DOHH2 (cell line): Measurements from ENCODE around the gene TMPRSS4.

ENCODE experiments used
- H3F3A ChIP-seq: fragments of 200-600 bp; sonication (generic), shearing (Covaris generic); 2 replicates; pipeline ENCODE4 v1.6.0; 2016; ENCODE audit warnings: antibody characterized with exemption, mild to moderate bottlenecking; ENCODE audit not compliant: control insufficient read depth, insufficient read depth
- H3K27ac ChIP-seq: fragments of 200-600 bp; sonication (generic); 2 replicates; pipeline ENCODE4 v1.5.1; 2014; ENCODE audit warnings: low read depth, mild to moderate bottlenecking, low read length, moderate library complexity
- H3K27me3 ChIP-seq: fragments of 200-600 bp; sonication (generic); 2 replicates; pipeline ENCODE4 v1.6.1; 2014; ENCODE audit warnings: mild to moderate bottlenecking, low read length, mixed read lengths; ENCODE audit not compliant: control insufficient read depth
- H3K36me3 ChIP-seq: fragments of 200-600 bp; sonication (generic); 2 replicates; pipeline ENCODE4 v1.6.1; 2014; ENCODE audit warnings: mild to moderate bottlenecking, low read length, moderate library complexity, mixed read lengths; ENCODE audit not compliant: control insufficient read depth
- H3K4me1 ChIP-seq: fragments of 200-600 bp; sonication (generic); 2 replicates; pipeline ENCODE4 v1.6.1; 2014; ENCODE audit warnings: mild to moderate bottlenecking, low read length, mixed read lengths; ENCODE audit not compliant: control insufficient read depth
- H3K4me2 ChIP-seq: fragments of 200-600 bp; sonication (generic); 2 replicates; pipeline ENCODE4 v1.6.0; 2014; ENCODE audit warnings: mild to moderate bottlenecking, low read length, moderate library complexity
- H3K4me3 ChIP-seq: fragments of 200-600 bp; sonication (generic); 2 replicates; pipeline ENCODE4 v1.5.1; 2014; ENCODE audit warnings: mild to moderate bottlenecking, low read length, mixed read lengths
- H3K79me2 ChIP-seq: fragments of 200-600 bp; sonication (generic); 2 replicates; pipeline ENCODE4 v1.6.1; 2014; ENCODE audit warnings: mild to moderate bottlenecking, low read length, mixed read lengths; ENCODE audit not compliant: control insufficient read depth
- H3K9me2 ChIP-seq: fragments of 200-600 bp; sonication (generic); replicated peaks from 2 replicates; pipeline ENCODE4 v1.6.1; 2014; ENCODE audit warnings: mild to moderate bottlenecking, low read length, mixed read lengths; ENCODE audit not compliant: control insufficient read depth
- H3K9me3 ChIP-seq: fragments of 200-600 bp; sonication (generic); 2 replicates; pipeline ENCODE4 v1.6.1; 2014; ENCODE audit warnings: antibody characterized with exemption, low read length, mixed read lengths; ENCODE audit not compliant: control insufficient read depth, insufficient read depth
- H4K20me1 ChIP-seq: fragments of 200-600 bp; sonication (generic); 2 replicates; pipeline ENCODE4 v1.6.0; 2014; ENCODE audit warnings: low read depth, mild to moderate bottlenecking, antibody characterized with exemption, low read length, moderate library complexity; ENCODE audit not compliant: control insufficient read depth, insufficient read depth
- CTCF ChIP-seq: fragments of 200-600 bp; sonication (generic); IDR thresholded peaks from one replicate; pipeline ENCODE4 v1.5.1; 2014; ENCODE audit warnings: antibody characterized with exemption, mild to moderate bottlenecking, low read depth, low read length; ENCODE audit not compliant: poor library complexity, severe bottlenecking
- EZH2phosphoT487 ChIP-seq: fragments of 200-600 bp; sonication (generic); IDR thresholded peaks from 2 replicates; pipeline ENCODE4 v1.6.1; 2017; ENCODE audit warnings: borderline replicate concordance, mild to moderate bottlenecking, antibody characterized with exemption, low read length, moderate library complexity, mixed read lengths

The TMPRSS4 gene

DNA sequence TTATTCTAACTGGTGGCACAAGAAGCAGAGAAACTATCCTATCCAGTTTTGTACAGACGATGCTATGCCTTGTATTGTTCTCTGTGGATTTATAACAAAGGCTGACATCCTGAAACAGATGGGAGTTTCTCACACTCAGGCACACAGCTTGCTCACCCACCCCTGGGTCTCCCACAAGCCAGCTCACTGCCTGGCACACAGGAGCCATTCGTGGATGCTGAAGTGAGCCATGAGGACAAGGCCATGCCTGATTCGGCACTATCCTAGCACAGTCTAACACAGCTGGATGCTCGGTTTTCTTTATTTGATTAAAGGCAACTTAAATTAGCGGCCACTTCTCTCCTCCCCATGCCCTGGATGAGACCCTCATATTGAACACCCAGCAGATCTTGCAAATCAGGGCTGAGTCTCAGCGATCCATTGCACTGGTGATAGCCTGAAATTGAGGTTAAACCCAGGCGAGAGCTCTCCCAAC is 25.7 kb upstream of the TMPRSS4 start:
- no peaks in the 10 kb centered on the region for H3K79me2 ChIP-seq
- no peak overlapping the region for H3K27ac ChIP-seq
- peaks cover 26% of the 10 kb centered on the region for H3K4me1 ChIP-seq
- no peaks in the 10 kb centered on the region for H4K20me1 ChIP-seq
- H3K4me2 ChIP-seq: no peak overlapping the region
- no peaks in the 10 kb centered on the region for H3K9me3 ChIP-seq
- no peak for TF ChIP-seq EZH2phosphoT487
- no peak for TF ChIP-seq CTCF
- no peaks in the 10 kb centered on the region for H3F3A ChIP-seq
- H3K27me3 ChIP-seq: no peaks in the 10 kb centered on the region
- H3K36me3 ChIP-seq: no peaks in the 10 kb centered on the region
- no peaks in the 10 kb centered on the region for H3K9me2 ChIP-seq
- H3K4me3 ChIP-seq: no peak overlapping the region

DNA sequence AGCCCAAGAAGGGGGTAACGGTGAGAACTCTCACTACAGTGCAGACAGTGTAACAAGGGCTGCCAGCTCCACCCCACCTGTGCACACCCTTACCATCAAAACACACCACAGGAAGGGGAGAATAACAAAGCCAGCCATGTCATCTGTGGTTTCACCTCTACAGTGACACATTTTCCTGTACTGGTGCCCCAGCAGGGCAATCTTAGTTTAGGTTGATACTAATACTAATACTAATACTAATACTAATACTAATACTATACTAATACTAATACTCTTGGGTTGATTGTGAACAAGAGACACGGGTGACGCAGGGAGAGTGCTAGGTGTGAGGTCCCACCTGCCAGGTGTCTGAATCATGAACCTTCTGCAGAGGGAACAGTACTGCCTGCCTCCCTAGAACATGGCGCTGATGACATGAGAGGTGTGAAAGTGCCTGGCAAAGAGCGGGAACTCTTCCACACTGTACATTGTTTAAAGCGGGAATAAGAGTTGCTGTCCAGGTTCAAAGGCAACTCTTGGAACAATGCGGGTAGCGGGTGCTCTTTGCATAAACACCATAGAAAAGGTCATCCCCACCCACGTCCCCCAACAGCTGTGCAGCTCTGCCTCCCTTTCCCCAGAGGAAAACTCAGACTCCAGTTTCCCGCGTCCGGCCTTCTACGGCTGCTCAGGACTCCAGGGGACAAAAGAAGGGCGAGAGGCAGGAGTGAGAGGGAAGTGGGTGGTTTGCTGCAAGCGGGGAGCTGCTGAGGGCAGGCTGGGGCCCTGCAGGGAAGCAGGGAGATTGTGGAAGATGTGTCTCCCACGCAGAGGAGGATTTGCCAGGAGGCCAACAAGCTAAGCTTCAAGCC is 25.0 kb upstream of the TMPRSS4 start:
- Histone ChIP-seq H3K4me1 (peaks cover 21% of the 10 kb centered on the region), H3K36me3 (no peaks in the 10 kb centered on the region), H3K9me2 (no peaks in the 10 kb centered on the region), H3K27ac (no peak overlapping the region), H3K9me3 (no peaks in the 10 kb centered on the region), H3K4me2 (no peak overlapping the region), H3K79me2 (no peaks in the 10 kb centered on the region), H3K27me3 (no peaks in the 10 kb centered on the region), H4K20me1 (no peaks in the 10 kb centered on the region), H3K4me3 (no peak overlapping the region), H3F3A (no peaks in the 10 kb centered on the region)
- TF ChIP-seq CTCF (no peak), EZH2phosphoT487 (no peak)

- Histone ChIP-seq H3K27ac (no peak overlapping the region), H3K9me3 (no peaks in the 10 kb centered on the region), H3K4me3 (no peak overlapping the region), H3K79me2 (no peaks in the 10 kb centered on the region), H3K4me1 (peaks cover 21% of the 10 kb centered on the region), H3K36me3 (no peaks in the 10 kb centered on the region), H3K27me3 (peaks cover 2% of the 10 kb centered on the region; the same call in 1 of the 2 replicates), H4K20me1 (no peaks in the 10 kb centered on the region), H3F3A (no peaks in the 10 kb centered on the region), H3K9me2 (no peaks in the 10 kb centered on the region), H3K4me2 (no peak overlapping the region)
- TF ChIP-seq EZH2phosphoT487 (no peak), CTCF (no peak)
Measured at GRCh38 chr11:118052581-118053206, 24.2 kb upstream of the TMPRSS4 start.
